Uterus (tissue), 2 donors: Measurements from ENCODE around the gene EPB41L2.

ENCODE experiments used
- POLR2A ChIP-seq, 2 donors: fragments of 450-650 bp; IDR thresholded peaks; one replicate each; pipeline ENCODE4 v1.6.1; 2016; ENCODE audit warnings: antibody characterized with exemption in 2 of 2, mild to moderate bottlenecking in 1 of 2, moderate library complexity in 1 of 2
- TF ChIP-seq, protein P1 (sequence below), 4 experiments: fragments of 200-600 bp in 2 of 4; fragments of 450-650 bp in 2 of 4; sonication (generic) in 2 of 4; IDR thresholded peaks; one replicate each; pipeline ENCODE4 v1.5.1; 2016 to 2019; ENCODE audit warnings: antibody characterized with exemption in 4 of 4, mild to moderate bottlenecking in 2 of 4, moderate library complexity in 1 of 4

DNA sequence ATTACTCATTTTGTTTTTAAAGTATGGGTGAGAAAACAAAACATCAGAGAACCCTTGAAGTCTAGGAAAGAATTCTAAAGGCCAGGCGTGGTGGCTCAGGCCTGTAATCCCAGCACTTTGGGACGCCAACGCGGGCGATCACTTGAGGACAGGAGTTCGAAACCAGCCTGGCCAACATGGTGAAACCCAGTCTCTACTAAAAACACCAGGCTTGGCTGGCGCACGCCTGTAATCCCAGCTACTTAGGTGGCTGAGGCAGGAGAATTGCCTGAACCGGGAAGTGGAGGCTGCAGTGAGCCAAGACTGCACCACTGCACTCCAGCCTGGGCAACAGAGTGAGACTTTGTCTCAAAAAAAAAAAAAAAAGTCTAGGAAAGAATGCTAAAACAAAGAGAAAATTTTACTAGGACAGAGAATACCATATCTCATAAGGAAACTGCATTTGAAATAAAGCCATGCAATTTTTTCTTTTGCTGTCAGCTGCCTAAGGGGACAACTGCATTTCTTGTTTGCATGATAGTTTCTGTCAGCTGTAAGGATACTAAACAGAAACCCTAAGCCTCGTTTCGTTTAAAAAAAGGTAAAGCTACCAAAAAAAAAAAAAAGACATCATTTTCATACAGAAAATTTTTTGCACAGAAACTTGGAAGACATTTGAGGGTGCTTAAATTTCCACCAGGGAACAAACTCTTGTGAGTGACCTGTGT is 203.7 kb downstream of the EPB41L2 start:
- no peak for TF ChIP-seq POLR2A (IDR thresholded peaks at IDR 0.05)
- TF ChIP-seq, protein P1, sequence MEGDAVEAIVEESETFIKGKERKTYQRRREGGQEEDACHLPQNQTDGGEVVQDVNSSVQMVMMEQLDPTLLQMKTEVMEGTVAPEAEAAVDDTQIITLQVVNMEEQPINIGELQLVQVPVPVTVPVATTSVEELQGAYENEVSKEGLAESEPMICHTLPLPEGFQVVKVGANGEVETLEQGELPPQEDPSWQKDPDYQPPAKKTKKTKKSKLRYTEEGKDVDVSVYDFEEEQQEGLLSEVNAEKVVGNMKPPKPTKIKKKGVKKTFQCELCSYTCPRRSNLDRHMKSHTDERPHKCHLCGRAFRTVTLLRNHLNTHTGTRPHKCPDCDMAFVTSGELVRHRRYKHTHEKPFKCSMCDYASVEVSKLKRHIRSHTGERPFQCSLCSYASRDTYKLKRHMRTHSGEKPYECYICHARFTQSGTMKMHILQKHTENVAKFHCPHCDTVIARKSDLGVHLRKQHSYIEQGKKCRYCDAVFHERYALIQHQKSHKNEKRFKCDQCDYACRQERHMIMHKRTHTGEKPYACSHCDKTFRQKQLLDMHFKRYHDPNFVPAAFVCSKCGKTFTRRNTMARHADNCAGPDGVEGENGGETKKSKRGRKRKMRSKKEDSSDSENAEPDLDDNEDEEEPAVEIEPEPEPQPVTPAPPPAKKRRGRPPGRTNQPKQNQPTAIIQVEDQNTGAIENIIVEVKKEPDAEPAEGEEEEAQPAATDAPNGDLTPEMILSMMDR (IDR thresholded peaks at IDR 0.05), result no peak
